GM21360 (cell line): ENCODE data around the gene CORO1C.
A peak's percentile ranks its signal among the peaks of the same experiment; 100 is the strongest.
"Not testable (repeated sequence)": the region's sequence is repeated elsewhere in the genome, so short reads cannot be mapped to it uniquely, and the experiment has no call there.

Source experiments
- ATAC-seq: cut with Tn5 transposase; IDR thresholded peaks from one replicate; pipeline ENCODE4 v1.9.1; 2021; ENCODE audit warnings: mild to moderate bottlenecking, moderate library complexity; ENCODE audit not compliant: unreplicated experiment

The CORO1C gene

DNA sequence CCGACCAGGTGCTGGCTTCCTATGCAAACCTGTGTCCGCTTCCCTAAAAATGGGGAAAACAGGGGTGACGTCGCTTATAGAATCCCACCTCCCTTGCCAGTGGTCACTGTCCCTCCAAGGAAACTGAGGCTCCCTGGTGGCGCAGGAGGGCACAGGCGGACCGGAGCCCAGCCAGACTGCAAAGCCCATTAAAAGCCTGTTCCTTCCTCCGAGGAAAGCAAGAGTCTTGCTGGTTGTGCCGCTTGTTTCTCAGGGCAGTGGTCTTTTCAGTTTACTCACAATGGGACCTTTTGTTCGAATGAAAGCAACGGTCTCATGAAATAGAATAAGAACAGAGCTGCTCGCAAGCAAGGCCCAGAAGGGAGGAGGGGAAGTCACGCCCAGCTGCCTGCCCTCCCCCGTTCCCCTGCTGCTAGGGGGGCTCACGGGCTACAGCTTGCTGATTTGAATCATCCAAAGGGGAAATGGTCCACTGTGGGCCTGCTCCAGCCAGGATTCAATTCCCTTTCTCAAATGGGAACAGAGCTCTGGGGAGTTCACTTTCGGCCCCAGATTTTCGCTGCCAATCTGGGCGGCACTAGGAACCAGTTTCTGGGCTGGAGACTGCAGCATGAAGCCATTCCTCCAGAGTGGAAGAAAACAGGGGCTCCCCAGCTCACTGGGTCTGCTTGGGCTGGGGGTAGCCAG is 93.0 kb downstream of the CORO1C start:
- no peak for ATAC-seq

DNA sequence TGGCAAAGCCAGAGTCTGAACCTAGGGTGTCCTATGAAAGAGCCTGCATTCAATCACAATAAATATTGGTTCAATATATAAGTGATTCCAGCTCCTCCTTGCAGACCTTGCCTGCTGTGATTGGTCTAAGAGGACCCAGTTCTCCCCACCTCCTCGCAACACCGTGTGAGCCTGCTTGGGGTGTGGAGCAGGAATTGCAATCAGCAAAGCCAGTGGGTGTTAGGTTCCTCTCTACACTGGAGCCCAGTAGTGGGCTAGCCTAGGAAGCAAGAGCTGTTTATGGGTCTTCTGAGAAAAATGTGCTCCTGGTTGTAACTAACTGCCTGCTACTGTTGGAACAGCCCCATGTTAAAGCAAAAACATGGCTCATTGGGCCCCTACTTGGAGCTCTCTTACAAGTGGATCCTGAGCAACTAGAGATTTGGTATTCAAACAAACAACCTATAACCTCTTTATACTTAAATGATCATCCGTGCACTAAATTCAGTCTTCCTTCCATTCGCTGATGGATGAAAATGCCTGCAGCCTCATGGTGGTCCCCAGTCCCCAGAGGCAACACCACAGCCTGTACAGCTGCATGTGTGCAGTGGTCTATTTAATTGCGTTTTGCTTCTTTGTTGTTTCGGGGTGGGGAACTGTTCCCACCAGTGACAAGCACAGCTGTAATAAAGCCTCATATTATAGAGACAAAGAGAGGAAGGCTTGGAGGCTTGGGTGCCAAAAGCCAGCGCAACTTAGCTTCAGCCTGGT is 93.9 kb downstream of the CORO1C start:
- ATAC-seq: no peak

DNA sequence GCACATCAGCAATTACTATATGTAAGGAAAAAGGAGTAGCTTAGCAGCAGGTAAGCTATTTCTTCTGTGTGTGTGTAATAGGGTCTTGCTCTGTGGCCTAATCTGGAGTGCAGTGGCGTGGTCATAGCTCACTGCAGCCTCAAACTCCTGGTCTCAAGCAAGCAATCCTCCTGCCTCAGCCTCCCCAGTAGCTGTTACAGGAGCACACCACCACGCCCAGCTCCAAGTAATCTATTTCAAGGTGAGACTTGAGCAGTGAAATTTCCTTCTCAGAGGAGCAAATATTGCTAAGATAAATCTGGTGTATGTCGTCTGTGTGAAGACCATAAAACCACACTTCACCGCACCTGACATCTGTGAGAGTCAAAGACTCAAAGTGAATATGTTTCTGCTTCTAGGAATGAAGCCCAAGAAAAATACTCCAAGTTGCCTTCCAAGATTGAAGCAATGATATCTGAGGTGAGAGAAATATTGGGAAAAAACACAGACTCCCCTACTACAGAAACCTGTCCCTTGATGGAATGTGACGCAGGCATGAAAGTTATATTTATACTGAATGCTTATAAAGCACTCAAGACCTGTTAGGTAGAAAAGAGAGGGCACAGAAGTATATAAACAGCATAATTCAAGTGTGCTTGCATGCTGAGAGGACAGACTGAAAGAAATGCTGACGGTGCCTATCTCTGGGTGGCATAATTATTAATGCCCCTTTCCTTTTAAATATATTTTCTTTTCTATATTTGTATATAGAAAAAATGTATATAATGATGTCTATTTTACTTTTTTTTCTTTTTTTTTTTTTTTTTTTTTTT is 95.1 kb downstream of the CORO1C start:
- no peak for ATAC-seq

DNA sequence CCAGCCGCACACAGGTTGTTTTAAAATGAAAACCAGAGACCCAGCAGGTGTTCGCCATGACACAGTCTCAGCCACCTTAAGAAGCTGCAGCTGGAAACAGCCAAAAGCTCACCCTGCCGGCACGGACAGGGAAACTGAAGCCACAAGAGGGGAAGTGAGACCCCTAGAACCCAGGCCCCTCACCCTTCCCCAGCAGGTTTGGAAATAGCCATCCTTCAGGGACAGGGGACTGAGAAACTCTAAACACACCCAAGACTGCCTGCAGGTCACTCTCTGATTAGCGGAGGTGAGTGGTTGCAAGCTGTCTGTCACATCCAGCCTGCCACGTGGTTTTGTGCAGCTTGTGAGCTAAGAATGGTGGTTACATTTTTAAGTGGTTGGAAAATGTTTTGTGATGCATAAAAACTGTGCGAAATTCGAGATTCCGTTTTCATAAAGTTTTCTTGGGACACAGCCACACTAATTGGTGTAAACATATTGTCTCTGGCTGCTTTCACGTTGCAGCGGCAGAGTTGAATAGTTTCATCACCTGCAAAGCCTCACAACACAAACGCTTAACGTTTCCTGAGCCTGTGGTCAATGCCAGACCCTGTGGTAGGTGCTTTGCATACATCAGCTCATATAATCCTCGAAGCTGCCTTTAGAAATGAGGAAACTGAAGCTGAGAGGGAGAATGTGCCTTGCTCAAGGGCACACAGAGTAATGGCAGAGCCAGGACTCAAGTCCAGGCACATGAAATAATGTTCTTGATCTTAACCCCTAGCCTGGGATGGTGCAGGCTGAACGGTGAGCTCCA is 95.9 kb downstream of the CORO1C start:
- peak; percentile 46 for ATAC-seq

DNA sequence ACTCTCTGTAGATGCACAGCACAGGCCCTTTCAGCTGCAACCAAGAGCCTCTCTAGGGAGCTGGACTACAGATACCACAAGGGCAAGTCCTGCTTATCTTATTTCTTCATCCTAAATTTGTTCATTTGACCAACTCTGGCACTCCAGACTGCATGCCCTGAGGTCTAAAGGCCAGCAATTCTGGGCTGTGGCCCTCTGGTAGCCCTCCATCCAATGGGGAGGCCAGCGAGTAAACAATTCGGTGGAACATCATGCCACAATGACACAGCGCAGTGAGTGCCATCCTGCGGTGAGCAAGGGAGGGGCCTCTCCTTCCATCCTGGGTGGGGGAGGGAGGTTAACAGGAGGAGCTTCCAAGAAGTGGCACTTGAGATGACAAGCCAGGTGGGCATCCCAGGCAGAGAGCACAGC is 97.0 kb downstream of the CORO1C start:
- ATAC-seq: no peak

DNA sequence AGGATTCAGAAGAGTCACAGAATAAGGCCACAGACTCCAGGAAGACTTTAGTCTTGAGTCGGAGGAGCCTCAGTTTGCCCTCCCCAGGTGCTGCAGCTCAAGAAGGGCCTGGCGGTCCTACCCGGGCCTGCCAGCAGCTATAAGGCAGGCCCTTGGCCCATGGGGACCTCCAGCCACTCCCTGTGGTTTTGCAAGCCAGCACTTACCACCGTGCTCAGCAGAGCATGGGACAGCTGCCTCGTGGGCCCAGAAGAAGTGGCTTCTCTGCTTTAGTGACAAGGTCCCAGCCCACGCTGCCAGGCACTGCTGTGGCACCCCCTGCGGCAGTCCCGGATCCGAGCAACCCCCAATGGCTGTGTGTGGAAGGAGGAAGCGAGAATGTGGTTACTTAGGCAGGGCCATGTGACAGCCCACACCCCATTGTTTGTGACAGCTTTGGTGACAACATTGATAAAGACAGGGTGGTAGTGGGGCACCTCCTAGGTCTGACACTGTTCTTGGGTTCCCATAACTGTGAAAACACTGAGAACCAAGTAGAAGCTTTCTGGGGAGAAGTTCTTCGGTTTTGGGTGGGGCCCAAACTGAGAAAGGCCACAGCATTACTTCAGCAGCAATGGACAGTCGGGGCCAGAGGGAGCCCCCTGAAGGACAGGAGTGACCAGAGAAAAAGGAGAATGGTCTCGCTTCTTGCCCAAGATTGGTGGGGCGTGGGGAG is 97.6 kb downstream of the CORO1C start, which contains the start of gene SELPLG:
SELPLG (minus strand) TSS at position 361 of the 715 bp plus-strand sequence. CDS start 9,587 bp downstream, outside the sequence.
- ATAC-seq: peak; percentile 53

DNA sequence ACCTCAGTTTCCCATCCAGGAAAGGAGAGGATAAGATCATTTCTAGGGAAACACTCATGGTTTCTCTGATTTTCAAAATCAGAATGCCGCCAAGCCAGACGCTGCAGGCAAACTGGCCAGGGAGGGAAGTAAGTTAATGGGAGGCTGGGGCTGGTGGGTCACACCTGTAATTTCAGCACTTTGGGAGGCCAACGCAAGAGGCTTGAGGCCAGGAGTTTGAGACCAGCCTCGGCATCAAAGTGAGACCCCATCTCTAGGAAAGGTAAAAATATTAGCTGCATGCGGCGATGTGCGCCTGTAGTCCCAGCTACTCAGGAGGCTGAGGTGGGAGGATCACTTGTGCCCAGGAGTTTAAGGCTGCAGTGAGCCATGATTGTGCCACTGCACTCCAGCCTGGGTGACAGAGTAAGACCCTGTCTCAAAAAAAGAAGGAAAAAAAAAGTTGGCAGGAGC is 98.2 kb downstream of the CORO1C start:
- ATAC-seq: no peak

DNA sequence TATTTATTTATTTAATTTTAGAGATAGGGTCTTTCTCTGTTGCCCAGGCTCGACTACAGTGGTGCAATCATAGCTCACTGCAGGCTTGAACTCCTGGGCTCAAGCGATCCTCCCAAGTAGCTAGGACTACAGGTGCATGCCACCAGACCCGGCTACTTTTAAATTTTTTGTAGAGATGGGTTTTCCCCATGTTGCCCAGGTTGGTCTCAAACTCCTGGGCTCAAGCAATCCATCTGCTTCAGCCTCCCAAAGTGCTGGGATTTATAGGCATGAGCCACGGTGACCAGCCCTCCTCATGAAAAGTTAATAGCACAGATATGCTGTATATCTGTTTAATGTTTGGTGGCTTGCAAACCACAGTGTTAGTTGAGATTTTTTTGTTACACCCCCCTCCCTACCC is 100.1 kb downstream of the CORO1C start:
- not testable (repeated sequence) for ATAC-seq

DNA sequence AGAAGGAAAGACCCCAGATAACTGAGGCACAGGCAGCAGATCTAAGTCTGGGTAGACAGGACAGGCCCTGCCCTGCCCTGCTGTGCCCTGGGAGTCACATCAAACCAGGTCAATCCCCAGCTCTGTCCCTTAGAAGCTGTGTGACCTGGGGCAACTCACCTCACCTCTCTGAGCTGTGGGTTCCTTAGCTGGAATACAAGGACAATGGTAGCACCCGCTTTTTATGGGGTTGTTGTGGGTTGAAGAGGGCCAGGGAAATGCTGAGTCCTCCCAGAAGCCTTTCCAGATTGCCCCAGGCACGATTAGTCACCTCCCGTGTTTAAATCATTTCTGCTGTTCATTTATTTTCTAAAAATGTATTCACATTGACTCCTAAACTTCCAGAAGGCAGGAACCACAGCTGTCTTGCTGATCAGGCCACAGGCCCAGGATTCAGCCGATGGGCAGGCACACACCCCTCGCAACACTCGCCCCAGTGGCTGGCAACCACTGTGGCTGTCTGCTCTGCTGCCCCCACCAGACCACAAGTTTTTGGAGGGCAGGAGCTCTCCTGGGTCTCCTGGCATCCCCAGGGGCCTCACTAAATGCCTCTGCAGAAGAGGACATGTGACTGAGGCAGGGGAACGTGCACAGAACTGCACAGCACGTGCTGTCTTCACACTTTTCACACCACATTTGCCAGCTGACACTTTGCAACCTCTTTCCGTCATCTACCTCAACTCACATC is 100.7 kb downstream of the CORO1C start:
- ATAC-seq: no peak

DNA sequence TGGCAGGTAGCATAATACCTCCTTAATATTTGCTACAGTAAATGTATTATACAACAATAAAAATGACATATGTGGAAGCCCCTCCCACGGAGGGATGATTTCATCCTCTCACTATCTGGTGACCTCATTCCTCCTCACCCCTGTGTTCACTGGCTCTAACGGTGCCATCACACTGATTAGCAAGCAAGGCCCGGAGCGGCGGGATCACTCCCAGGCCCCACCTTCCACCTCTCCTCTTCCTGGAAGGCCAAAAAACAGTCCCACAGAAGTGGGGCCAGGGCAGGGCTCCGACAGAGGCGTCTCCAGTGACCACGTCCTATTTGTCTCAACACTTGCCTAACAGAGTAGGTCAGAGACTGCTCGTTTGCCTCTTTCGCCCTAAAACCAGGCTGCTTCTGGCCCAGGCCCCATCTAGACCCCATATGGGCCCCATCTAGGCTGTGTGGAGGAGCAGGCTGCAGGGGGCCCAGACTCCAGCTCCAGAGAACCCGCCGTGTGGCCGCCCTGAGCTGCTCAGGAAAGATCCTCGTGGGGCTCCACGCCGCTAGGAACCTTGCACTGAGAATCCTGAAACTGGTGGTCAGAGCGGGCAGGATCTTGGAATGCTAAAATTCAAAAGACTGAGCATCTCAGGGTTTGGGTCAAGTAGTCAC is 101.4 kb downstream of the CORO1C start:
- no peak for ATAC-seq

DNA sequence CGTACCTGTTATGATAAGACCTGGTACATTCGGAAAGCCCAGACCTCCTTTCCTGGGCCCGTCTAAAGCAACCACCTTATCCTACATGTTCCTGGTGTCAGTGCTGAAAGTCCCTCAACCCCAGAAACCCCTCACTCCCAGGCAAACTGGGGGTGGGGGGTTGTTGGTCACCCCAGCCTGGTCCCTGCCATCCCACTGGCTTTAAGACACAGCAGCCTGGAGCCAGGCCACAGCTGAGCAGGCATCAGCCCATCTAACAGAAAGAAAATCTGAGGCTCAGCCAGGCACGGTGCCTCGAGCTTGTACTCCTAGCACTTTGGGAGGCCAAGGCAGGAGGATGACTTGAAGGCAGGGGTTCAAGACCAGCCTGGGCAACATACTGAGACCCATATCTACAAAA is 102.2 kb downstream of the CORO1C start:
- no peak for ATAC-seq

DNA sequence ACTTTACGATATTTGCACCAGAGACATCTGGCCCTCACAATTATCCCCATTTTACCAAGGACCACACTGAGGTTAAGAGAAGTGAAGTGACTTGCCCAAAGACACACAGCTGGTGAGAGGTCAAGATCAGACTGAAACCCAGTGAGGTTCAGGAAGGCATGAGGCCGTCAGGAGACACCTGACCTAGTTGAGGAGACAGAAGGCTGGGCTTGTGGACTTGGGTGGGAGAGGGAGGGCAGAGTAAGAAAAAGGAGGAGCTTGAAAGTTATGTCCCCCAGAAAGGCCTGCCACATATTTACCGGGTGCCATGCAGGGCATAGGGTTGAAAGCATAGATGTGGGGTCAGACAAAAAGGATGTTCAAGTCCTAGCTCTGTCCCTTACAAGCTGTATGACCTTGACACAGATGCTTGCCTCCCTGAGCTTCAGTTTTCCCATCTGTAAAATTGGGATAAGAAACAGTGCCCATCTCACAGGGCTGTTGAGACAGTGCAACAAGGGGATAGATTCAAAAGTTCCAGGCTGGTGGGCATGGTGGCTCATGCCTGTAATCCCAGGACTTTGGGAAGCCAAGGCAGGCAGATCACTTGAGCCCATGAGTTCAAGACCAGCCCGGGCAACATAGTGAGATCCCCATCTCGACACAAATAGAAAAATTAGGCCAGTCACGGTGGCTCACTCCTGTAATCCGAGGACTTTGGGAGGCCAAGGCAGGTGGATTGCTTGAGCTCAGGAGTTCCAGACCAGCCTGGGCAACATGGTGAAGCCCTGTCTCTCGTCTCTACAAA is 104.0 kb downstream of the CORO1C start:
- ATAC-seq: no peak

DNA sequence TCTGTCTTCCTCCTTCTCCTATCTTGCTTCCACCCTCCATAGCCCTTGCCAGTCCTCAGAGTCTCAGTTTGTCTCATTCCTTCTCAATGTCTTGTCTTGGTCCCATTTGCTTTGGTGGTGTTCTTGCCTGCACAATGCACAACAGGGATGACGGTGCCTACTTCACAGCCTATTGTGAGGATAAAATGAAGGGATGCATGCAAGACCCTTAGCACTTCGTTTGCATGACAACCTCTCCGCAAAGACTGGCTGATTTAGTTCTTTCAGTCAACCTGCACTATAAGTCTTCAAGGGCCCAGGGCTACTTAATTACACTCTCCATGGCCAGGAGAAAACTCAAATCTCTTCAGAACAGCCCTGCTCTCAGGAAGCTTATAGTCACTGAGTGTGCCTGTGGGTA is 106.1 kb downstream of the CORO1C start:
- no peak for ATAC-seq

DNA sequence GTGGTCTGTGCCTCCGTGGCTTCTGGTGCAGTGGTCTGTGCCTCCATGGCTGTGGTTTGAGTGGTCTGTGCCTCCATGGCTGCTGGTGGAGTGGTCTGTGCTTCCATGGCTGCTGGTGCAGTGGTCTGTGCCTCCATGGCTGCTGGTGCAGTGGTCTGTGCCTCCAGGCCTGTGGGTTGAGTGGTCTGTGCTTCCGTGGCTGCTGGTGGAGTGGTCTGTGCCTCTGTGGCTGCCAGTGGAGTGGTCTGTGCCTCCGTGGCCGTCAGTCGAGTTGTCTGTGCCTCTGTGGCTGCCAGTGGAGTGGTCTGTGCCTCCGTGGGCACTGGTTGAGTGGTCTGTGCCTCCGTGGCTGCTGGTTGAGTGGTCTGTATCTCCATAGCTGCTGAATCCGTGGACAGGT is 107.7 kb downstream of the CORO1C start:
- no peak for ATAC-seq

DNA sequence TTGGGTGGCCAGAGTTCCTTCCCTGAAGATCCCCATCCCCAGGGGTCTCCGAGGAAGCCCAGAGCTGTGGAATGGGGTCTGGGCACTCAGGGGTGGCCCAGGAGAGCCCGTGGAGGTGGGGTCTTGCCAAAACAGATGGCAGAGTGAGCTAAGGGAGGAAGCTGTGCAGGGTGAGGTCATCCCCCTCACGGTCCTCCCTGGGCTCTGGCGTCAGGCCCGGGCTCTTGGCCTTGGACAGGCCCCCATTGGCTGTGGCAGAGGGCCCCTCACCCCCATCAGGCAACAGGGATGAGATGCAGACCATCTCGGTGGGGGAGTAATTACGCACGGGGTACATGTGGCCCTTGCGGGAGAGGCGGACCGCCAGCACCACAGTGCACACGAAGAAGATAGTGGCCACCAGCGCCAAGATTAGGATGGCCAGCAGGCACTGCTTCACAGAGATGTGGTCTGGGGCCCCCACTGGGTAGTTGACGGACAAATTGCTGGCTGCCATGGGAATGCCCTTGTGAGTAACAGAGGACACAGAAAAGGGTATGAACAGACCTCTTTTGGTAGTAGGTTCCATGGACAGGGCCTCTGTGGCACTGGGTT is 108.3 kb downstream of the CORO1C start:
- ATAC-seq: no peak

DNA sequence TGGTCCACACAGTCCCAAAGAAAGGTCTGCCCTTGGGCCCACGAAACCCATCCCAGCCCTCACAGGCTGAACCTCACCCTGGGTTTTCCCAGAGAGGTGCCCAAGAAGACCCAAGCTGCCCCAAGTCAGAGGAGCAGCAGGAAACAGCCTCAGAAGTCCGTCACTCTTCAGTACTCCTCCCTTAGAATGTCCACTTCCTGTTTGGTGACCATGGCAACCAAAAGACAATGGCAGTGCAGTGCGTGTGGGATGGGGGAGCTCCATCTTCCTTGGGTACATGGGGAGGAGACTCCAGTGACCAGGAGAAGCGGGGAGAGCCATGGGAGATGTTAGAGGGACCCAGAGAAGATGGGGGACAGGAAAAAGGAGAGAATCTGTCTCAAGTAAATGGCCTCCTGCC is 108.9 kb downstream of the CORO1C start:
- ATAC-seq: no peak

DNA sequence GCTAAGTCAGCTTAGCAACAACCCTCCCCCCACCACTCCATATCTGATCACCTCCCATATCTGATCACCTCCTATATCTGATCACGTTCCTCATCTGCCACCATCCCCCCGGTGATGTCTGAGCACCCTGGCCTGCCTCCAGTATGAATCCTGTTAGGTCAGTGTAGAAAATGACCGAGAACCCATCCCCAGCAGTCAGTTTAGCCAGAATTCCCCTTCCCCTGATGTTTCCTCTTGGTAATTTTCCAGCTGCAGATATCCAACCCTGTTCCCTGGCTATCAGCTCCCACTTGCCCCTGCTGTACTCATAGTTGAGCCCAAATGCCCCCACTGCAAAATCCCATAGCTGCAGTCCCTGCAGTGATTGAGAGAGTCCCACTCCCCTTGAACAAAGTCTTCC is 110.2 kb downstream of the CORO1C start:
- no peak for ATAC-seq
